OCI-LY3 (cell line): ENCODE results near the gene TEX101.

ENCODE experiments used
- CTCF ChIP-seq: fragments of 200-600, 300-600 bp; sonication (generic); IDR thresholded peaks from 2 replicates; pipeline ENCODE4 v1.5.1; 2014; ENCODE audit warnings: antibody characterized with exemption, low read length, low read depth
- EZH2phosphoT487 ChIP-seq: fragments of 200-600 bp; shearing (Covaris generic); IDR thresholded peaks from 2 replicates; pipeline ENCODE4 v1.6.1; 2018; ENCODE audit warnings: antibody characterized with exemption, mixed run types, low read depth

DNA sequence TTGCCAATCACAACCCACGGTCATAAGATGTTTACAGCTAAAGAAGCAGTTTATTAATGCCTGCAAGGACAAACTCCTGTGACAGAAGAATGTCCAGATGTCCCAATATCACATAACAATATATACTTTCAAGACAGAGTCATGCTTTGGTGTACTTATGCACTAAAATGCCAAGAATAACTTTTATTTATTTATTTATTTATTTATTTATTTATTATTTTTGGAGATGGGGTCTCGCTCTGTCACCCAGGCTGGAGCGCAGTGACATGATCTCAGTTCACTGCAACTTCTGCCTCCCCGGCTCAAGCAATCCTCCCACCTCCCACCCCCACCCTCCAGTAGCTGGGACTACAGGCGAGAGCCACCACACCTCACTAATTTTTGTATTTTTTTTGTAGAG is 9.1 kb downstream of the TEX101 start:
- TF ChIP-seq CTCF (no peak), EZH2phosphoT487 (no peak)
